Stimulated activated CD8-positive, alpha-beta memory T cell treated with anti-CD3 and anti-CD28 coated beads, Interleukin-4, amount 100 ng/mL, for 48 hours (primary cell): ENCODE results near the gene STARD13.
"Not testable (repeated sequence)": the region's sequence is repeated elsewhere in the genome, so short reads cannot be mapped to it uniquely, and the experiment has no call there.

ENCODE experiments used
- DNase-seq: peaks from one replicate; pipeline ENCODE4 v3.0.0-alpha.2; 2020

STARD13 gene

DNA sequence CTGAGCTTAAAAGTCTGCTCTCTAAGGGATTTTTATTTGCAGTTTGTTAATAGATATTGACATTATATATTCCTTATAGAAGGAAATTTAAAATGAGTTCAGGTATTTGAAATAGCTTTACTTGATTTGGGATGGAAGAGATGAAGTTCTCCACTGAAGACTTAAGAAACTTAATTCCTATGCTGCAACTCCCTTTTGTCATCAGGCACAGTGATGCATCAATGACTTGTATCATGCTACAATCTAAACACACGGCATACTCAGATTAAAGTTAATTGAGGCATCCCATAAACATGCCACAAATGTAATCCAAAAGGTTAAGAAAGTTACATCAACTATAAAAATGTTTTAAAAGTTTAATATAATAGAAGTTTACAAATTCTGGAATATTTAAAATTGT, 109.0 kb downstream of the STARD13 start:
- DNase-seq: no peak

DNA sequence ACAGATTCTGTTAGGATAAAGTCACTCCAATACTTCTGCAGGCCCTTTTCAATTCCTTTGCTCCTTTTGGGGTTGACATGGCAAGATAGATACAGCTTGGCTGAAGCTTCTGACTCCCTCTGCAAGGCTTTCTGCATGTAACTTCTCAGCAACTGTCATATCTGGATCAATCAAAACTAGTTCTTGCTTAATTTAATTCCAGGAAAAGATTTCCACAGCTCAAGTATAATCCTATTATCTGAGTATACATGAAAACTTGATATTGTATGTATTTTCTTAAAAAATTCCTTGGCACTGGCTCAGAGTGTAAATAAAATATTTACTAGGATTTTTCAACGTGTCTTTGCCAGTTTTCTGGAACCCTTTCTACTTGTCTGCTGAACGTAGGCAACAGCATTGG, 109.6 kb downstream of the STARD13 start:
- DNase-seq: no peak

DNA sequence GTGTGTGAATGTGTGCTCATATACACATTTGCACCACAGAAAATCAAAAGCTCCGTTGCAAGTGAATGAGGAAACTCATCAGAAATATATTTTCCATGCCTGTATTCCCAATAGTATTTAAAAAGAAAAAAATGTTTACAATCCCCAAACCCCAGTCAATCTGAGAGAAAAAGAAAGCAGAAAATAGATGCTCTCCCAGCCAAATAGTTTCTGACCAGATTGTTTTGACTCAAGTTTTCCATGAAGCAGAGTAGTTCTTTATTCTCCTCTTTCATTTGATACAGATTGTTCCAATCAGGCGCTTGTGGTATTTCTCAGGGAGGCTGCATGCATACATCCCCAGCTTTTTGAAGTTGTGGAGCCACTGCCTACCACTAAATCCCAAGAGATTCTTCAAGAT, 110.6 kb downstream of the STARD13 start:
- no peak for DNase-seq

DNA sequence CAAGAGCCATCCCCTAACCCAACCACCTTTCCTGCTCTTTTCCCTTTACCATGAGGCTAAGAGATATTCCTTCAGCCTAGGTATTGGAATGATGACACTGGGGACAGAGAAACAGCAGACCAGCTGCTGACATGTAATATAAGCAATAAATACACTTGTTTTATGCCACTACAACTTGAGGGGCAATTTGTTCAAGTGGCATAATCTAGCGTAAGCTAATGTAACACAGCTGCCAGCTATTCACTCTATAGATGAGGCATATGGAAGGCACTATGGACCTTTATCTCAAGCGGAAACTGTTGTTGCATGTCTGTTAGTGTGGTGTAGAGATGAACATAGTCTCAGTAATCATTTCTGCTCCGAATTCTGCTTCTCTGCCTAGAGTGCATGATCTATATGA, 111.1 kb downstream of the STARD13 start:
- DNase-seq: no peak

DNA sequence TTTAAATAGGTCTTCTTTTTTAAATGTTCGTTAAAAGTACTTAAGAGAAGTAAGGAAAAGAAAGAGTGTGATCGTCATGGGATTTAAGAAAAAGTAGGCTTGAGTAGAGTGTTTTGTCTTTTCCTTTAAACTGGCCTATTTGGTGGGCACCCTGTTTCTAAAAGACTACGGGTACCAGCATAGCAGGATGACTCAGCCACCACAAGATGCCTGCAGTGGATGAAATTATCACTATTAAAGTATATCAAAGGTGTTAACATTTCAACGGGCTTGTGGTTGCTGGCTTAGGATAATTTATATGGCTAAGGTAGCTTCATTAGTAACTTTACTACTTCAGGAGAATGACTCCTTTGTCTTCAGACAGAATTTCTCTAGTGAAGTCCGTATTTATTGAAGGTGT, 112.6 kb downstream of the STARD13 start:
- no peak for DNase-seq

DNA sequence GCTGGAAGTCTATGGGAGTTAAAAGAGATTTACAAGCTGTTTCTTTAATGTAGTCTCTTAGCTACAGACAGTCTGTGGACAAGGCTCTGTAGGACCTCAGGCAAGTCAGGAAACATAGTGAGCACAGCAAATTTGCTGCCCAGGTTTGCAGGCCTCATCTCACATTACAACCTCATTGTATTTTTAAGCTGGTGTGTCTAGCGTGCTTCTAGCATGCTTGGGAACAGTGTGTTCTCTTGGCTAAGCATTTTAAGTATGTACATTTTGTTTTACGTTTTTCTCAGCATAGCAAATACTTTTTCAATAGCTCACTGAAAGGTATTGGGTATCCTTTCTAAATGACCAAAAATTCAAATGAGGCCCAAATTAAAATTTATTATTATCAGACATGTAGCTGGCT, 113.2 kb downstream of the STARD13 start:
- no peak for DNase-seq

DNA sequence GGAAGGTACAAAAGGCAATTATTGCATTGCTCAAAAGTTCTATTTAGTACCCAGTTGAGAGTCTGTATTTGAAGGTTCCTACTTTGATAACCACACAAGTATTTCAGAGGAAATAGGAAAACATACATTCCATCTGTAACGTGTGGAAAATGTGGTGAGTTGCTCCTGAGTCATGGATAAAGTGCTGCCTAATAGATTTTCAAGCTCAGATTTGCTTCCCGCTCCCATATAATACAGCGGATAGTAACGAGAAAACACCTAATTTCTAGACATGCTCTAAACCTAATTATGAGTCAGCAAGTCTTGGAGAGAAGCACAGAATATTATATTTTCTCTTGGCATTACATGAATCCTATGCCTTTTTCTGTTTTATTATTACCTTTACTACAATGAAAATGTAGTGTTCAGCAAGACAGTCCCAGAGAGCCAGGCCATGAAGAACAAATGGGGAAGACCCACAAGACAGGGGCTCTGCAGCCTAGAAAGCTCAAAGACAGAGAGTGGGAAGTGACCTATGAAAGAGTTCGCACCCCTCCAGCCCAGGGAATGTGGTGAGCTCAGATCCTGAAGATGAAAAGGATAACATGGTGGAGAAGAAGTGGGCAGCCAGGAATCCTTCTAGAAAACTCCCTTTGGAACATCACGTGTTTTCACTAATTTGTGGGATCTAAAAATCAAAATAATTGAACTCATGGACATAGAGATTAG, 116.1 kb downstream of the STARD13 start:
- DNase-seq: no peak

DNA sequence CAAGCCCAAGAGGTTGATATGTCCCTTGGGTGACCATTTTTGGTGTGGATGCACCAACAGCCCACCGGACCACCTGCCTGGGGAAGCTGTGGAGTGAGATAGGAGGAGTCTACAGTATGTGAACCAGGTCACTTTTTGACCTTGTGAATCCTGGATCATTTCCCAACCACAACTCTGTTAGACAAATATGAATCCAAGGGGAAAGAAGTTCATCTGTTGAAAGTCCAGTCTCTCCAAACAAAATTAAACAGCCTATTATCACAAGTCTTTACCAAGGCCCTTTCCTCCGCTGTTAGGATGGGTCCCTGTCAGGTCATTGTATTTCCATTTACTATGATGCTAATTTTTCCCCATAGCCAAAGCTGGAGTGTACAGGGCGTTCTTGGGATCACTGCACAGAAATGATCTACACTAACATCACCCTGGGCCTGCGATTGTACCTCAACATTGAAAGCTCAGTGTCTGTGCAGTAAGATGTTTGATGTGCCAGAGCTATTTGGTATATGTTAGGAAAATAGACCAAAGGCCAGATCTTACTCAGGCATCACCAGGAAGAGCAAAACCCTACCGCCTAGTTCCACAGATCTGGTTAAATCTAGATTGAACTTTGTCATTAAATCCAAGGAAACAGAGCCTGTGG, 117.1 kb downstream of the STARD13 start:
- DNase-seq: no peak

DNA sequence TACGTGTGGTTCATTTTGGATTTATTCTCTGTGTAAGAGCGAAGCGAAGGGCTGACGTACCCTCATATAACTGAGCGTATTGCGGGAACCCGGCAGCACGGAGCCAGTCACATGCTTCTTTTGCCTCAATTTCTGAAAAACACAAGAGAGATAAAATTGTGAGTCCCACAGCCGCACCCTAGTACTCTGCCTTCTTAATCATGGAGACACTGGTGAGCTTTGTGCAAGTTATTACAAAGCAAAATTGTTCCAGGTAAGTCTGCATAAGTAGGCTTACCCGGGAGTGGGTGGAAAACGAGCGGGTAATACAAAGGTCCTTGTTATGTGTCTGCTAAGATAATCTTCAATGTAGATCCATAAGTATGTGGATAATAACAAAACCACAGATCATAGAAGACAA, 118.1 kb downstream of the STARD13 start:
- no peak for DNase-seq

DNA sequence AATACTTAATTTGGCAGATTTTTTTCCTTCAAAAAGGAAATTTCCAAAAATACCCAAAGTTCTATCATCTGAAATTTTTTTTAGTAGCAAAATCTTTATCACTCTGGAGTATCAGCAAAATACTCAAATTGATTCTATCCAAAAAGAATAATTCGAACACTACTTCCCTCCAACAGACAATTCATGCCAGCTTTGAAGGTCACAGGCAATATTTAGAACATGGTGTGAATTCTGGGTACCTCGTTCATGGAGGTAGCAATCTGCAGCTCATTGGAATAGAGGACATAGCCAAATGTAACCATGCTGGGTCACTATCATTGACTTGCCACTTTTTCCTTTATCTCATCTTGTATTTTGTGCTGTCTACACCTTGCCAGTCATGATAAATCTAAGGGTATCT, 119.8 kb downstream of the STARD13 start:
- DNase-seq: no peak

DNA sequence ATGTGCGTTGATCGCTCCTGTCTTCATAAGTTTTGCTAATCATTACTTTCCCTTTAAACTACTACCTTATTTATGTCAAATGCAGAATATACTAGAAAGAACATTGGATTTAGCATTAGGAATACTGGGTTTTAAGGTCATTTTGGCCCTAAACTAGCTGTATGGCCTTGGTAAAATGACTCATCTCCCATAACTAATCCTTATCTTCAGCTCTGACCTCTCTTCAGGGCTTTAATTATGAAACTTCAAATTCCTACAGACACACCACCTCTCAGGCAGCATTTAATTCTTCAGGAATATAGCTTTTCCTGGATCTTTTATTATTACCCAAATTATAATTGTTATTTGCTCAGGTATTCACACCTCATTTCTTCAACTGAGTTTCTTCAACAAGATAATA, 121.2 kb downstream of the STARD13 start:
- no peak for DNase-seq

DNA sequence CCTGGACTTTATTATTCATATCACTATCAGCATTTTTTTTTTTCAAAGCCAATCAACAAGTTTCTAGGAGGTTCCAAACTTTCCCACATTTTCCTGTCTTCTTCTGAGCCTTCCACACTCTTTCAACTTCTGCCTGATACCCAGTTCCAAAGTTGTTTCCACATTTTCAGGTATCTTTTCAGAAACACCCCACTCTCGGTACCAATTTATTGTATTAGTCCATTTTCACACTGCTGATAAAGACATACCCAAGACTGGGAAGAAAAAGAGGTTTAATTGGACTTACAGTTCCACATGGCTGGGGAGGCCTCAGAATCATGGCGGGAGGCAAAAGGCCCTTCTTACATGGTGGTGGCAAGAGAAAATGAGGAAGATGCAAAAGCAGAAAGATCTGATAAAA, 122.8 kb downstream of the STARD13 start:
- DNase-seq: not testable (repeated sequence)

DNA sequence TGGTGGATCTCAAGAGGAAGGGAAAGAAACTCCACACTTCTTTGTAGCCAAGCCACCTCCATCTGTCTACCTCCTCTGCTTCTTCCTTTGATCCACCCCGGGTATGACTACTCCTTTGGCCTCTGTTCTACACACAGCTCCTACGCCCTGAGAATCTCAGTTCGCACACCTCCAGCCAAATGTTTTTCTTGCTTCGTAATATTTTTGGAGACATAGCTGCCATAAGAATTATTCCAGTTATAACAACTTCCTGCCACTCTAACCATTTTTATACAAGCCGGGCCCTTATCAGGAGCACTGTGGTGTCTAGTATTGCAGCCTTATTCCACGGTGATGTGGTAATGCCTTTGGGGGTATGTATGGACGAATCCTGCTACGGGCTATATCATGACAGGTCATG, 126.7 kb downstream of the STARD13 start:
- DNase-seq: no peak

DNA sequence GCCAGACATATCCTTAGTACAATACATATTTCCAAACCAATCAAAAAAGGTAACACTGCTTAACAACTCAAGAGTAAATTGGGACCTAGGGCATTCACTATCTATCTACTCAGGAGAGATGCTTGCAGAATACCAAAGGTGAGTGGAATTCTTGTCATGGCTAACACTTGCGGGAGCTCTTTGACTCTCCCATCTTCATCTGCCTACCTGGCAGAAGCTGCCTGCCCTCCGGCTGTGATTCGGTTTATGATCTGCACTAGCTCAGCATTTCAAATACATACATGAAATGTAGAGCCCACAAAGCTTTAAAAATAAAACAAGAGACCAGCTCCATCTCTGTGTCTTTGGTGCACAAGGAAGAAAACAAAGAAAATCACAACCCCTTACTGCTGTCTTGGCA, 127.3 kb downstream of the STARD13 start:
- no peak for DNase-seq

DNA sequence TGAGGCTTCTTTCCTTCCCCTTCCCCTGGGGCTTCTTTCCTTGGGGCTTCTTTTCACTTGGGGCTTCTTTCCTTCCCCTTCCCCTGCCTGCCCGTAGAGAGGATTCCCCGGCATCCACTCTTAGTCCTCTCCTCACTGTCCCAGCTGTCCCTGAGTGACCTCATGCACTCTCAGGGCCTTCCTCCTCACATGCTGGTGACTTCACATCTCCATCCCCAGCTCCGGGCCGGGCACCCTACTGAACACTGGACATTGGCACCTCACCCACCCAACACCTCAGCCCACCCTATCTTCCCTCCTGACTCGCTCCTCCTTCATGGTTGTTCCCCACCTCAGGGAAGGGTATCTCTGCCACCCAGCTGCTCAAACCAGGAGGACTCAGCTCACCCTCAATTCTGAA, 130.6 kb downstream of the STARD13 start:
- no peak for DNase-seq

DNA sequence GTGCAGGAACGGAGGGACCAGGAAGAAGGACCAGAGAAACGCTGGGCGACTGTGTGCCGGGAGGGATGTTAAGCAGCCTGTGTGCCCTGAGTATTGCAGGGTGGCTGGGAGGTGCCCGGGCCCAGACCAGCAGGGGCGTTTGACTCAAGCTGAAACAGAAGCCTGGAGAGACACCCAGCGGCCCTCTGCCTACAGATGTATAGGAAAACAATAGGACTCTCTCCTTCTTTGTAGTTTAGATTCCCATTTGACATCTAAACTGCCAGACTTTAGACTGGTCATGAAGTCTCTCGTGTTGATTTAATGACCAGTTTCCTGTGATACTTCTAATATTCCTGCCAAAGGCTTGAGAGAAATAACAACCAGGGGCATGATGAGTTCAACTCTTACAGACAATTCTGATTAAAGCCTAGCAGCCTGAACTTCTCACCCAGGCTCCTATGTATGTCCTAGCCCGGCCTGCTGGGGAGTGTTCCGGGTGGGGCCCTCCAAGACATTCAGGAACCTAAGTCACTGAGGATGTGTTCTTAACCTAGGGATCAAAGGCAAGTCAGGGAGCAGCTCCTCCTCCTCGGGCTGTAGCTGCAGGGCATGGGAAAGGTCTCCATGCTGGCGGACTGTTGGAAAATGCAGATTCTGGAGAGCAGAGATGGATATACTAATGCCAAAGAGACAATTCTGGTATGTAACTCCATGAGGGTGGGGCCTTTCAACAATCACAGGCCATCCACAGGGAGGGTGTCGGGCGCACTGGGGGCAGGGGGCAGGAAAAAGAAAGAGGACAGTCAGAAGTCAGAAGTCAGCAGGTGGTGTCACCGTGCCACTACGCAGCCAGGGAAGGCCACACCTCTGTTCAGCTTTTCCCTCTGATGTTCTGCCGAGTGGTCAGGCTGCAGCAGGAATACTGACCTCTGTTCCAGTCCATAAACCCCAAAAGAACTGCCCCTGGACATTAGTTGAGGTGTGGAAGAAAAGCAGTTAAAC, 131.8 kb downstream of the STARD13 start:
- DNase-seq: no peak

DNA sequence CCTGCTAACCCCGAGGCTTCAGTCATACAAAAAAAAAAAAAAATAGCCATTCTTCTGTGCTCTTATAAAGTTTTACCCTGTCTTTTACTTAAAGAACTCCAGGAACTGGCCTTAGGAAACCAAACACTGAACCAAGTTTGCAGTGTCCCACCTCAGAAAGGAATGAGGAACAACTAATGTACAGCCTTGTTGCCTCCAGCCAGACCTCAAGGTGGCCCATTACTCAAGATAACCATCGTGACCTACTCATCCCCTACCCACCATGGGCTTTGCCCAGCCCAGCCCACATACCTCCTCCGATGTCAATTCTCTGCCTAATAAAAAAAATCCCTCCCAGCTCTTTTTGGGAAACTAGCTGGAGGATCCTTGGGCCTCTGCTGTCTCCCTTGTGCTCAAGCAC, 133.2 kb downstream of the STARD13 start:
- no peak for DNase-seq

DNA sequence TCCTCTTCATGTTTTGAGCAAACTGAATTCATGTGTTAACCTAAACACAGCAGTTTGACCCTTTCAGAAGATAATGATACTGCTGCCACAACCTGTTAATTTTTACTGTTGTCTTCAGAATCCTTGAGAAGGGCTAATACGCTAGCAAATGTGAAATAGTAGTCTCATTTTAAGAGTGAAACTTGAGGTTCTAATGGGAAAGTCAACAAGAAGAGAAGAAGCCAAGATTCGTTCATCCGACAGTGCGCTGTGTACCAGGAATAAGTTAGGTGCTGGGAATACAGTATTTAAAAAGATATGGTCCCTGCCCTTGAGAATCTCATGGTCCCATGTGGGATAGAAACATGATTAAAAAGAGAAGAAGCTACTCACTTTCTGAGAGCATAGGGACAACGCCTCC, 134.9 kb downstream of the STARD13 start:
- no peak for DNase-seq

DNA sequence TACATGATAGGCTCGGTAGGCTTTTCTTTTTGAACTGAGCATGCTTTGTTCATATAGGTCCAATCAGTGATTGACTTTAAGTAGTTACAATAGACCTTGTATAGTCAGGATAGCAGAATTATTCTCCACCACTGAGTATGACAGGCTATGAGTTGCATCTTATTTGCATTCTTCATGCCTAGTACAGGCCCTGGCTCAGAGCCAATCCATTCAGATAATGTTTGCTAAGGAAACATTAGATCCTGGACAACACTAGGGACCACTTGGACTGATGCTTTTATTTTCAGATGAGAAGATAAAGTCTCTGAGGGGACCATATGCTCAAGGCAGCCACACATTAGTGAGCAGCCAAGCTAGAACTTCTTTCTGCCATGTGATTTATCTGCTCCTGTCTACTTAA, 135.4 kb downstream of the STARD13 start:
- DNase-seq: no peak

DNA sequence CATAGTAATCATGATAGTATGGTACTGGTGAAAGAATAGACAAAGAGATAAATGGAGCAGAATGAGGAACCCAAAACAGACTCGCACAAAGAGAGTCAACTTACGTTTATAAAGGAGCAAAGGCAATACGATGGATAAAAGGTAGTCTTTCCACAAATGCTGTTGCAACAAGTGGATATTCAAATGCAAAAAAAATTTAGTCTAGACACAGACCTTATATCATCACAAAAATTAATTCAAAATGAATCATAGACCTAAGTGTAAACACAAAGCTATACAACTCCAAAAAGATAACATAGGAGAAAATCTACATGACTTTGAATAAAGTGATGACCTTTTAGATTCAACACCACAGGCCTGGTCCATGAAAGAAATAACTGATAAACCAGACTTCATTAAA, 137.7 kb downstream of the STARD13 start:
- DNase-seq: no peak

DNA sequence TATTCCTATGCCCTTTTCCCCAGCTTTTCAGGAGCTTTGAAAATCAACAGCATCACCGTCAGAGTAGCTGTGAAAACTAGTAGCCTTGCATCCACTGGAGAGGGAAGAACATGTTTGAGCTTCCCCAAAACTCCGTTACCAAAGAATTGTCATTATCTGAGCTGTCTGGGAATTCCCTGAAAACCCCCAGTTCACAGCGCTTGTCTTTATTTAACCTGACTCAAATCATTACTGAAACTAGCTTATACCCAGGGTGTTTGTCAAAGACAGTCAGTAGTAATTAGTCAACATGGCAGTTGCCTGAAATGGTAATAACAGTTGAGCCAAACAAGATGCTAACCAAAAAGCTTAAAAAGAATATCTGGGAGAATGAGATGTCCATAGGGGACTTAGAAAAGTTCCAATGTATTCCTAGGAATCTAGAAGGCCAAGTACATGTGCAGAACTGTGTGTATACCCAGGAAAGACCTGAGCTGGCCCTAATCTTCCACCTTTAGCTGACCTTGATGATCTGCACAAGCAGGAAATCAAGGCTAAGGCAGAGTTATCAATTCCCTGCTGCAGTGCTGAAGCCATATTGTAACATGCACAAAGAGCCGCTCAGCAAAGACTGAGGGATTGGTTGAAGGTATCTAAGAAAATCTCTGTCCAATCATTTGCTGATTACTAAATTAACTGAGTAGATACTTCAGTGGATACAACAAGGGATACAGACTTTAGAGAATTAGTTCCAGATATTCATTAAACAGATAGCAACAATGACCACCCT, 138.5 kb downstream of the STARD13 start:
- no peak for DNase-seq

DNA sequence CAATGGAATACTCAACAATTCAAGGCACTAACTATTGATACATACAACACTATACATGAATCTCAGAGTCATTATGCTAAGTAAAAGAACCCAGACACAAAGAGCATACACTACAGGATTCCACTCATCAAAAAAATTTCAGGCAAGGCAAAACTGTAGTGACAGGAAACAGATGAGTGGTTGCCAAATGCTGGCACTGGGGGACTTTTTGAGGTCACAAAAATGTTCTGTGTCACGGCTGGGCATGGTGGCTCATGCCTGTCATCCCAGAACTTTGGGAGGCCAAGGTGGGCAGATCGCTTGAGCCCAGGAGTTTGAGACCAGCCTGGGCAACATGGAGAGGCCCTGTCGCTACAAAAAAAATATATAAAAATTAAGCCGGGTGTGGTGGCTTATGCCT, 139.9 kb downstream of the STARD13 start:
- no peak for DNase-seq

DNA sequence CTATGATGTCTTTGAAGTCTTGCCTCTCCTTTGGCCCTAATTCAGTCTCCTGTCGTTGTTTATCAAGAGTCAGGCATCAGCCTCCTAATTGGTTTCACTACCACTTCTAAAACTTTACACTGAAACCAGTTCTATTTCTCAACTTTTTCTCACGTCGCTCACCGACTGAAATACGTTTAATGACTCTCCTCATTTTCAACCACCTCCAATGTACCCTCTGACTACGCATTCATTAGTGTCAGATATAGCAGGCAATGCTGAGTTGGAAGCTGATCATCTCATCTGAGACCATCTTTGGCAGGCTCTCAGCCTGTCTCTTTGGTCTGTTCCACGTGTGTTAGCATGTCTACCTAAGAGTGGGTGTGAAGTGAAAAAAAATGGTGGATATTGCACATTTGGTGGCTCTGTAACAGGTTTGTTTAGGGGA, 141.2 kb downstream of the STARD13 start:
- no peak for DNase-seq
